ENCODE results near the gene USP8. TPM values are rescaled to one million over a fixed set of nuclear protein-coding genes. Genes with fewer than 3 reads are reported as not detected.

USP8 gene
- total RNA-seq, 1 donor from 2014 or later: 26.9 TPM

DNA sequence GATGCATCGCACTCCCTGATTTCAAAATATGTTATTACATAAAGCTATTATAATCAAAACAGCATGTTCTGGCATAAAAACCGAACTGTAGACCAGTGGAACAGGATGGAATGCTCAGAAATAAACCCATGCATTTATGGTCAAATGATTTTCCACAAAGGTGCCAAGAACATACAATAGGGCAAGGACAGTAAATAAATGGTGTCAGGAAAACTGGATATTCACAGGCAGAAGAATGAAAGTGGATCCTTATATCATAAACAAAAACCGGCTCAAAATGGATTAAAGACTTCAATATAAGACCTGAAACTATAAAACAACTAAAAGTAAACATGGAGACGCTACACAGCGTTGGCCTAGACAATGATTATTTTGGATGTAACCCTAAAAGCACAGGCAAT is 99.6 kb downstream of the USP8 start:
- FAIRE-seq: no peak
- no peak for DNase-seq (ENCODE audit: low spot score in 2 of 2)

DNA sequence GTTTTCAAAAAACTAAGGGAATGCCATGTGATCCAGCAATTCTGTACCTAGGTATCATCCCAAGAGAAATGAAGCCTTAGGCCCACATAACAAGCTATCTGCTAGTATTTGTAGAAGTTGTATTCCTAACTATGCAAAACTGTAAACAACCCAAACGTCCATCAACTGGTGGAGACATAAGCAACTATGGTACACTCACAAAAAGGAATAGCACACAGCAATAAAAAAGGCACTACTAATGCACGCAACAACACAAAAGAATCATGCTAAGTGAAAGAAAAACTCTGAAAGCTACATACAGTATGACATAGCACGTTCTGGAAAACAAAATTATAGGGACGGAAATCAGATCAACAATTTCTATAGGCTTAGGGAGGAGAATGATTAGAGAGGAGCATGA is 107.0 kb downstream of the USP8 start:
- FAIRE-seq: no peak
- no peak for DNase-seq (ENCODE audit: low spot score in 2 of 2)

DNA sequence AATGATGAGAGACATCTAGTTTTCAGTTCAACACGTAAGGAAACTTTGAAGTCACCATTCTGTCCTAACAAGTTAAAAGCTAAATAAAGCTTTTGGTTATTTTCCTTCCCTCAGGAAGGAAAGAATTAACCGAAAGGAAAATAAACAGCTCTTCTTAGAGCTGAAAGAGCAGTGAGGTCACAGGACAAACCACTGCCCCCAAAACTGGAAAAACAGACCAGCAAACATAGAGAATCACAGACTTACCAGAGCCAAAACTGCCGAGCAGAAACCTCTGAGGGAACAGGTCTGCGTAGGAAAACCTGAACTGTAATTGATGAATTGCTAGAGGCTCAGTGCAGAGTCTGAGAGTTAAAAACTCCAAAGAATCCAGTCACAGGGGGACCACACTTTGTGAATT is 107.6 kb downstream of the USP8 start:
- FAIRE-seq (no peak), DNase-seq (ENCODE audit: low spot score in 2 of 2) (no peak)

DNA sequence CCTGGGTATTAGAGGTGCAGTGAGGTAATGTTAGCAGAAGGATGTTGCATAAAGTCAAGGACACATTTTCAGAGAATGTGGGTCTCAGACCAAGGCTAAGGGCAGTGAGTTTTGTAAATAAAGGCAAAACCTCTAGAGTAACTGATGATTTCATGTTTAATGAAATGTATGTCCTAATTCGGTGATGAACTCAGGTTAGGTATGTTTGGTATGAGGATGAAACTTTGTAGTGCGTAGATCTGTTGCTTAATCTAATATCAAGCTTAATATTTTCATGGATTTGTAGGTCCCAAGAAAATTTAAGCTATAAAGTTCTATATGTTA is 118.6 kb downstream of the USP8 start:
- DNase-seq (ENCODE audit: low spot score in 2 of 2): no peak
- FAIRE-seq: no peak

DNA sequence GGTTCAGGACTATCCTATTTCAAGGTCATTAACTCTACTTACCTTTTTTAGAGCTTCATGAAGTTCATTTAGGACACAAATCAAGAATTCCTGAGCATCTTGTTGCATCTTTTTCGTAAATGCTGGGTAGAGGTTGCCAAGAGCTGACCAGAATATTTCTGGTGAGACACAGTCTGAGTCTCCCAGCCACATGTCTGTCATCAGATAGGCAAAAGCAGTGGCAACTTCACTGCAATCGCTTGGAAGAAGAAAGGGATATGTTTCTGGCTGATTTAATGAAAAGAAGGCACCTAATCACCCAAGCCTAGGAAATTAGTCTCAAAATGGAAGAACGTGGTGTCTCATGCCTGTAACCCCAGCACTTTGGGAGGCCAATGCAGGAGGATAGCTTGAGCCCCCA is 119.4 kb downstream of the USP8 start:
- FAIRE-seq (no peak), DNase-seq (ENCODE audit: low spot score in 2 of 2) (no peak)

DNA sequence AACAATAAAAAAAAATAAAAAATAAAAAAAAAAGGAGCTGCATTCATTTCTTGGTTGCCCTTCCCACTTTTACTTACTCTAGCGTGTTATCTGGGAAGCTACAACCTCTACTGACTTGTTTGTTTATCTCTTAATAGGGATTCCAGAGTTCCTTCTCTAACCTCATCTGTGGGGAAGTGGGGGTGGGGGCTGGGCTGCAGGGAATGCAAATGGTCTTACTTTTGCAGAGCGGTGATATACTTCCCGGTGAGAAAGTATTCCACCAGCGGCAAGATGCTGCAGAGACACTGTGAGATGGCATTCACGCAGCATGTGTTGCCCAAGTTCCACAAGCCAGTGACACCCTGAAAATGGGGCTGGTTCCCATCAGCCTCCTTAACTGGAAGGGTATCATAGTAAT is 120.2 kb downstream of the USP8 start:
- FAIRE-seq (no peak), DNase-seq (ENCODE audit: low spot score in 2 of 2) (no peak)

DNA sequence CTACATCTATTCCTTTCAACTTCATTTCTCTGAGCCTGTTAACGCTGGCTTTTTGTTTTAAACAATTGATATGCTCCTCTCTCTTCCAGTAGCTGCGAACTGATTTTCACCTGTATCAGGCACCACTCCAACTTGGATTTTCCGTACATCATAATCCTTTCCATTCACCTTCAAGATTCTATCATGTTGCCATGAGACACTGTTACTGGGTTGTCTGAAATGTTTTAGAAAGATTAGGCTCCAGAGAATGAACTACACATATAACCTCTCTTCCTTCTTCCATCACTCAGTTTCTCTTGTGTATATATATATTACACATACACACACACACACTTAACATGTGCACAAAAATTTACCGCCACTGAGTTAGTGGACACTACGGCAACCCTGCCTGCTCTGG is 122.4 kb downstream of the USP8 start, which contains the start of gene USP50:
USP50 (minus strand) TSS at position 101 of the 400 bp plus-strand sequence. CDS start 141 bp downstream, outside the sequence.
- no peak for FAIRE-seq
- DNase-seq (ENCODE audit: low spot score in 2 of 2): no peak

DNA sequence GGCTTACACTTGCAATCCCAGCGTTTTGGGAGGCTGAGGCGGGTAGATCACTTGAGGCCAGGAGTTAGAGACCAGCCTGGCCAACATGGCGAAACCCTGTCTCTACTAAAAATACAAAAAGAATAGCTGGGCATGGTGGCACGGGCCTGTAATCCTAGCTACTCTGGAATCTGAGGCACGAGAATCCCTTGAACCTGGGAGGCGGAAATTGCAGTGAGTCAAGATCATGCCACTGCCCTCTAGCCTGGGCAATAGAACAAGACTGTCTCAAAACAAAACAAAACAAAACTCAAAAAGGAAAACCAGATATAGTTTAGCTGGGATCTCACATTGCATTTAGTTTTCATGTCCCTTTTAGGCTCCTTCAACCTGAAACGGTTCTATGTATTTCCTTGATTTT is 125.1 kb downstream of the USP8 start:
- no peak for FAIRE-seq

DNA sequence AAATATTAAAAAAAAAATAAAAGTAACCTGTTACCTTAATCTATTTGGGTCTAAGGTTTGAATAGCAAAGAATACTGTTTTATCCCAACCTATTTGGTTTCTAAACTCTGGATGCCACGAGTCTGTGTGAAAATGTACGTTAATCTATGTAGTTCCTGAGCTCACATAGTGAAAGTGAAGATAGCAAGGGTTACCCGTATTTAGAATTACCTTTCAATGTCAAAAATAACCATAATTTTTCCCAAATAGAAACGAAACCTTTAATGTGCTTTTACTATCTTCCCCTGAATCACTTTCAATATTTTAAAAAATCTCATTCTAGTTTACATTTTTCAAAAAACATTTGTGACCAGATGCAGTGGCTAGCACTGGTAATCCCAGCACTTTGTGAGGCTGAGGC is 128.0 kb downstream of the USP8 start:
- FAIRE-seq: no peak

More for the DNA sequence above, 125.1 kb downstream of the USP8 start:
- no peak for DNase-seq (ENCODE audit: low spot score in 2 of 2)

DNA sequence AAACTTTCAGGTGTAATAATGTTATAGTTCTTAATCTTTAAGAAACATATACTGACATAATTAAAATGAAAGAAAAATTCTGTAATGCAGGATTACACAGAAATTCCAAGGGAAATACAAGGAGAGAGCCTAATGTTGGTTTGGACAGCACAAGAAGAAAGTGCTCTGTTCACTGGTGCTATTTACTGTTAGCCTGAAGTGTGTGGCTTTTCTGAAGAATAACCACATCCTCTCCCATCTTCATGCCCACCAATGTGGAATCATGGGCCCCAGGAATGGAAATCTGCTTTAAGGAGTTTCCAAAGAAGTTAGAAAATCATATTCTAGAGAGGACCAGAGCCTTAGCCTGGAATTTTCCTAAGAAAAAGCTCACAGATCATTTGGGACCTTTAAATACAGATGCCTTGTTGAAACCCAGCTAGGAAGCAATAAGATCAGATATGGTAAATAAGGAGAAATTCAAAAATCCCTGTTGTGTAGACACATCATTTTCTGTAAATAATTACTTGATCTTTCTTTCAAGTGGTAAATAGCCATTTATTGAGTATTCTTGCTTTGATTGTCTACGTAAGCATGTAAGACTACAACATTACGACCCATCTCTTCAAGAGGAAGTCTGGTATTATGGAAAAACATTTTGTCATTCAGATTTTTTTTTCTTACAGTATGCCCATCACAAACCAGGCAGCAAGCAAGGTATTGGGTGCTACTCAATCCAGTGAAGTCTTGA is 132.6 kb downstream of the USP8 start:
- DNase-seq (ENCODE audit: low spot score in 2 of 2): no peak
- FAIRE-seq: no peak

More for the DNA sequence above, 128.0 kb downstream of the USP8 start:
- no peak for DNase-seq (ENCODE audit: low spot score in 2 of 2)

DNA sequence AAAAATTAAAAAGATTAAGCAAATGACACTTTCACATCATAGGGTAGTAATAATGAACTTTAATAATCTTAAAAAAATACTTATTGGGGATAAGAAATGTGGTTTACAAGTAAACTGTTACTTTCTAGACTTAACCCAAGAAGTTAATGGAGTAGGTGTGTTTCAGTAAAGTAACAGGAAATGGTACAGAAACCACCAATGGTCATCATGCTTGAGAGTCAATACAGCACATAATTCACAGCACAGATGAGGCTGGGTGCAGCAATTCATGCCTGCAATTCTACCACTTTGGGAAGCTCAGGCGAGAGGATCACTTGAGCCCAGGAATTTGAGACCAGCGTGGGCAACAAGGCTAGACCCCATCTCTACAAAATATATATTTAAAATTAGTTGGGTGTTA is 133.8 kb downstream of the USP8 start:
- no peak for FAIRE-seq
- no peak for DNase-seq (ENCODE audit: low spot score in 2 of 2)

DNA sequence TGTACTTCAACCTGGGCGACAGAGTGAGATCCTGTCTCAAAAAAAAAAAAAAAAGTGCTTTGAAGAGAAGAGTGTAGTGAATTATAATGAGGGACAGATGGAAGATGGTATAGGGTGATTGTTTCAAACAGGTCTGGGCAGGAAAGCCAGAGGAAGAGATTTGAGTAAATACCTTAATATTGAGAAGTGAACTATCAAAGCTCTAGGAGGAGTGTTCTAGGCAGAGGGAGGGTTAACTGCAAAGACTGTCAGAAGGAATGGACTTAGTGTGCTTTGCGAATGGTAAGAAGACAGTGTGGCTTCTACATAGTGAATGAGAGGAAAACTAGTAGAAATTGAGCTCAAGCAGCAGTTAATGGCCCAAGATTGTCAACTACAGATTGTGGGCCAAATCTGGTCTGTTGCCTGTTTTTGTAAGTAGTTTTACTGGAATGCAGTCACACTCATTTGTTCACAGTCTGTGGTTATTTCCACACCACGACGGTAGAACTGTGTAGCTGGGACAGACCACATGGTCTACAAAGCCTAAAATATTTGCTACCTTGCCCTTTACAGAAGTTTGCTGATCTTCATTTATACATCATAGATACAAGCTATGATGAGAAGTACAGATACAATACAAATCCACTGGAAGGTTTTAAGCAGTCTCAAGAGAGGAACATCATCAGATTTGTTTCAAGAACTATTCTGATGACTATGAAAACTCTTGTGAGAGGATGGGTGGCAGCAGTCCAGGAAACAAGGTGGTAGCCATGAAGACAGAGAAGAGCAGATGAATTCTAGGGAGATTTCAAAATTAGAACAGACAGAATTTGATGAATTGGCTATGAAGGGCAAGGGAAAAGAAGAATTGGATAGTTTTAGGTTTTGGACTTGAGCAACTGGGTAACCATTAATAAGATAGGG is 138.8 kb downstream of the USP8 start:
- FAIRE-seq (no peak), DNase-seq (ENCODE audit: low spot score in 2 of 2) (no peak)

DNA sequence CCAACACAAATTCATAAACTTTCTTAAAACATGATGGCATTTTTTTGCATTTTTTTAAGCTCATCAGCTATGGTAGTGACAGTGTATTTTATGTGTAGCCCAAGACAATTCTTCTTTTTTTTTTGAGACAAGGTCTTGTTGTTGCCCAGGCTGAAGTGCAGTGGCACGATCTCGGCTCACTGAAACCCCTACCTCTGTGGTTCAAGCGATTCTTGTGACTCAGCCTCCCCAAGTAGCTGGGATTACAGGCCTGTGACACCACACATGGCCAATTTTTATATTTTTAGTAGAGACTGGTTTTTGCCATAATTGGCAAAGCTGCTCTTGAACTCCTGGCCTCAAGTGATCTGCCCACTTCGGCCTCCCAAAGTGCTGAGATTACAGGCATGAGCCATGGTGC is 139.6 kb downstream of the USP8 start:
- FAIRE-seq (no peak), DNase-seq (ENCODE audit: low spot score in 2 of 2) (no peak)

Small RNA genes within 50 kb of the gene (small RNA-seq; reads per million reads assigned to genes)
- gene RNA5SP395: not detected

Other genes with a start within 250 kb of the USP8 start
- gene SLC27A2, start 242.2 kb upstream of the USP8 start, total RNA-seq: 1.6 TPM
- gene HDC, start 158.7 kb upstream of the USP8 start, total RNA-seq: under 0.01 TPM
- 53.8 TPM for gene GABPB1, start 69.2 kb upstream of the USP8 start, total RNA-seq
- 2.9 TPM for gene USP50, start 122.3 kb downstream of the USP8 start, total RNA-seq

Data from frontal cortex (tissue), 4 donors.